HG02571 (cell line): ENCODE results near the gene DCUN1D1.

Experiments
- ATAC-seq: cut with Tn5 transposase; IDR thresholded peaks from one replicate; pipeline ENCODE4 v1.9.1; 2021; ENCODE audit warnings: mild to moderate bottlenecking, moderate library complexity; ENCODE audit not compliant: unreplicated experiment

Gene DCUN1D1

GRCh38 chr3:182973047-182973446 lies 7.3 kb downstream of the DCUN1D1 start:
- ATAC-seq: no peak

- ATAC-seq: no peak
These were observed 8.0 kb downstream of the DCUN1D1 start for GRCh38 chr3:182972387-182972786.

GRCh38 chr3:182971637-182972036 lies 8.7 kb downstream of the DCUN1D1 start:
- no peak for ATAC-seq

- ATAC-seq: no peak
These were observed 9.4 kb downstream of the DCUN1D1 start for GRCh38 chr3:182970811-182971418.

GRCh38 chr3:182969853-182970252 lies 10.5 kb downstream of the DCUN1D1 start:
- no peak for ATAC-seq

- ATAC-seq: no peak
These were observed 11.1 kb downstream of the DCUN1D1 start for GRCh38 chr3:182969277-182969676.

- ATAC-seq: peak; percentile 48
These were observed 12.8 kb downstream of the DCUN1D1 start for GRCh38 chr3:182967218-182968204.

- ATAC-seq: no peak
These were observed 14.4 kb downstream of the DCUN1D1 start for GRCh38 chr3:182965861-182966366.

GRCh38 chr3:182964179-182964578 lies 16.2 kb downstream of the DCUN1D1 start:
- no peak for ATAC-seq

GRCh38 chr3:182962166-182962565 lies 18.2 kb downstream of the DCUN1D1 start:
- no peak for ATAC-seq

GRCh38 chr3:182959474-182960350 lies 20.6 kb downstream of the DCUN1D1 start:
- ATAC-seq: no peak

- ATAC-seq: no peak
These were observed 22.6 kb downstream of the DCUN1D1 start for GRCh38 chr3:182957676-182958266.

- no peak for ATAC-seq
These were observed 23.1 kb downstream of the DCUN1D1 start for GRCh38 chr3:182957226-182957625.

- ATAC-seq: no peak
These were observed 25.6 kb downstream of the DCUN1D1 start for GRCh38 chr3:182954553-182955235.

- no peak for ATAC-seq
These were observed 30.6 kb downstream of the DCUN1D1 start for GRCh38 chr3:182949688-182950087.

GRCh38 chr3:182948305-182948704 lies 32.0 kb downstream of the DCUN1D1 start:
- ATAC-seq: no peak

GRCh38 chr3:182947888-182948287 lies 32.5 kb downstream of the DCUN1D1 start:
- ATAC-seq: no peak

- ATAC-seq: no peak
These were observed 38.6 kb downstream of the DCUN1D1 start for GRCh38 chr3:182941719-182942118.

GRCh38 chr3:182940266-182940808 lies 40.0 kb downstream of the DCUN1D1 start:
- ATAC-seq: no peak
